ENCODE data around the gene ANGPTL2.

- TF ChIP-seq POLR2A (IDR thresholded peaks at IDR 0.05; ENCODE audit: low read depth, low read length) (no peak), POLR2AphosphoS5 (IDR thresholded peaks at IDR 0.05; ENCODE audit: low read depth, low read length) (no peak), TAF1 (IDR thresholded peaks at IDR 0.05; ENCODE audit: borderline replicate concordance, low read depth, low read length) (no peak)
Measured at GRCh38 chr9:127090341-127090985, 32.0 kb downstream of the ANGPTL2 start.

Measured in GM12892 (cell line).